ENCODE results near the gene RPS16. TPM values are rescaled to one million over a fixed set of nuclear protein-coding genes. Genes with fewer than 3 reads are reported as not detected.

RPS16 gene
- total and polyA plus RNA-seq, 2 of the 13 experiments (the other 11 are each of a cell fraction or from before 2014, with no cell fraction given): 488 to 2,583 TPM

DNA sequence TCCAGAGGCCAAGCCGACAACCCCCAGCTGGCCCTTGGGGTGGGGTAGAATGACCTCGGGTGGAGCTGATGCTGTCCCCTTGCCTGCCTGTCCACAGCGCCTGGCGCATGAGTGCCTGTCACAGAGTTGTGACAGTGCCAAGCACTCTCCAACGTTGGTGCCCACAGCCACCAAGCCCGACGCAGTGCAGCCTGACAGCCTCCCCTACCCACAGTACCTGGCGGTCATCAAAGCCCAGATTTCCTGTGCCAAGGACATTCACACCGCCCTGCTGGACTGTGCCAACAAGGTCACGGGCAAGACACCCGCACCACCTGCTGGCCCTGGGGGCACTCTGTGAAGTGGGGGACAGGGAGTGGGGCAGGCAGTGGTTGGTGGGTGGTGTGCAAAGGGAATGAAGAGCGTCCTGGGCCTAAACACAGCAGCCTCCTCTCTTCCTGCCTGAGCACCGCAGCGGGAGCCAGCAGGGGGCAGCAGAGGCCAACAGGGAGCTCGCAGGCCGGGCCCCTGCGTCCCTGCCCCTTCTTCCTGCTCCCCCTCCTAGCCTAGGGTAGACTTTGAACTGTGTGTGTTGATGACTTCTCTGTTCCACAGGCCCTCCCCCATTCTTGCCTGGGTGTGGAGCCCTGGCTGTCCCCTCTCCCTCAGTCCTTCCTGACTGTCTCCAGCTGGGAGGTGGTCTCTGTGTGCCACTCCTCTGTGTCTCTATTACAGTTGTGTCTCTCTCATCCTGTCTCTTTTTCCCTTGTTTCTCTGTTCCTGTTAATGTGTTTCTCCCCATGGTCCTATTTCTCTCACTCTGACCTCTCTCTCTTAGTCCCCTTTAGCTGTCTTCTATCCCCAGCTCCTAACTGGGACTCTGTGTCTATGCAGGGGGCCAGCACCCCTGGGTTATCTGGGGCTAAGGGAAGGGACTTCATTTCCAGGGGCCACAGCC lies 38.1 kb downstream of the RPS16 start (continued):
- TF ChIP-seq, protein P1, sequence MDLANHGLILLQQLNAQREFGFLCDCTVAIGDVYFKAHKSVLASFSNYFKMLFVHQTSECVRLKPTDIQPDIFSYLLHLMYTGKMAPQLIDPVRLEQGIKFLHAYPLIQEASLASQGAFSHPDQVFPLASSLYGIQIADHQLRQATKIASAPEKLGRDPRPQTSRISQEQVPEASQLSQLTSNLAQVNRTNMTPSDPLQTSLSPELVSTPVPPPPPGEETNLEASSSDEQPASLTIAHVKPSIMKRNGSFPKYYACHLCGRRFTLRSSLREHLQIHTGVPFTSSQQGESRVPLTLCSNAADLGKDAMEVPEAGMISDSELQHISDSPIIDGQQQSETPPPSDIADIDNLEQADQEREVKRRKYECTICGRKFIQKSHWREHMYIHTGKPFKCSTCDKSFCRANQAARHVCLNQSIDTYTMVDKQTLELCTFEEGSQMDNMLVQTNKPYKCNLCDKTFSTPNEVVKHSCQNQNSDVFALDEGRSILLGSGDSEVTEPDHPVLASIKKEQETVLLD (CRISPR knock-in tag; IDR thresholded peaks at IDR 0.05; ENCODE audit: low read depth): no peak
- TF ChIP-seq ZNF546 (CRISPR knock-in tag; conservative IDR thresholded peaks at IDR 0.05) (no peak), ZNF335 (CRISPR knock-in tag; IDR thresholded peaks at IDR 0.05) (peak; percentile 74; the same call in 1 of the 2 replicates), GABPA (IDR thresholded peaks at IDR 0.05; ENCODE audit: low read depth, low read length) (no peak), GABPA (CRISPR knock-in tag; IDR thresholded peaks at IDR 0.05; ENCODE audit: low read depth) (peak; percentile 67), SMC3 (IDR thresholded peaks at IDR 0.05; ENCODE audit: low read length) (peak; percentile 84), THAP11 (CRISPR knock-in tag; IDR thresholded peaks at IDR 0.05) (peak; percentile 84), KLF12 (CRISPR knock-in tag; IDR thresholded peaks at IDR 0.05; ENCODE audit: borderline replicate concordance) (0 out of 2 replicates have a peak, but pooled peaks have one; percentile 20), POLR2G (IDR thresholded peaks at IDR 0.05; ENCODE audit: low read depth, low read length) (peak; percentile 91), ZNF263 (CRISPR knock-in tag; IDR thresholded peaks at IDR 0.05) (no peak), PAWR (CRISPR knock-in tag; IDR thresholded peaks at IDR 0.05; ENCODE audit: borderline replicate concordance) (no peak), SP2 (CRISPR knock-in tag; IDR thresholded peaks at IDR 0.05) (no peak), ZNF230 (CRISPR knock-in tag; IDR thresholded peaks at IDR 0.05) (peak; percentile 66; the same call in 1 of the 2 replicates)
- TF ChIP-seq, protein P2, sequence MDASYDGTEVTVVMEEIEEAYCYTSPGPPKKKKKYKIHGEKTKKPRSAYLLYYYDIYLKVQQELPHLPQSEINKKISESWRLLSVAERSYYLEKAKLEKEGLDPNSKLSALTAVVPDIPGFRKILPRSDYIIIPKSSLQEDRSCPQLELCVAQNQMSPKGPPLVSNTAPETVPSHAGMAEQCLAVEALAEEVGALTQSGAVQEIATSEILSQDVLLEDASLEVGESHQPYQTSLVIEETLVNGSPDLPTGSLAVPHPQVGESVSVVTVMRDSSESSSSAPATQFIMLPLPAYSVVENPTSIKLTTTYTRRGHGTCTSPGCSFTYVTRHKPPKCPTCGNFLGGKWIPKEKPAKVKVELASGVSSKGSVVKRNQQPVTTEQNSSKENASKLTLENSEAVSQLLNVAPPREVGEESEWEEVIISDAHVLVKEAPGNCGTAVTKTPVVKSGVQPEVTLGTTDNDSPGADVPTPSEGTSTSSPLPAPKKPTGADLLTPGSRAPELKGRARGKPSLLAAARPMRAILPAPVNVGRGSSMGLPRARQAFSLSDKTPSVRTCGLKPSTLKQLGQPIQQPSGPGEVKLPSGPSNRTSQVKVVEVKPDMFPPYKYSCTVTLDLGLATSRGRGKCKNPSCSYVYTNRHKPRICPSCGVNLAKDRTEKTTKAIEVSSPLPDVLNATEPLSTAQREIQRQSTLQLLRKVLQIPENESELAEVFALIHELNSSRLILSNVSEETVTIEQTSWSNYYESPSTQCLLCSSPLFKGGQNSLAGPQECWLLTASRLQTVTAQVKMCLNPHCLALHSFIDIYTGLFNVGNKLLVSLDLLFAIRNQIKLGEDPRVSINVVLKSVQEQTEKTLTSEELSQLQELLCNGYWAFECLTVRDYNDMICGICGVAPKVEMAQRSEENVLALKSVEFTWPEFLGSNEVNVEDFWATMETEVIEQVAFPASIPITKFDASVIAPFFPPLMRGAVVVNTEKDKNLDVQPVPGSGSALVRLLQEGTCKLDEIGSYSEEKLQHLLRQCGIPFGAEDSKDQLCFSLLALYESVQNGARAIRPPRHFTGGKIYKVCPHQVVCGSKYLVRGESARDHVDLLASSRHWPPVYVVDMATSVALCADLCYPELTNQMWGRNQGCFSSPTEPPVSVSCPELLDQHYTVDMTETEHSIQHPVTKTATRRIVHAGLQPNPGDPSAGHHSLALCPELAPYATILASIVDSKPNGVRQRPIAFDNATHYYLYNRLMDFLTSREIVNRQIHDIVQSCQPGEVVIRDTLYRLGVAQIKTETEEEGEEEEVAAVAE (CRISPR knock-in tag; IDR thresholded peaks at IDR 0.05; ENCODE audit: borderline replicate concordance): 0 out of 2 replicates have a peak, but pooled peaks have one; percentile 24
- TF ChIP-seq, protein P3, sequence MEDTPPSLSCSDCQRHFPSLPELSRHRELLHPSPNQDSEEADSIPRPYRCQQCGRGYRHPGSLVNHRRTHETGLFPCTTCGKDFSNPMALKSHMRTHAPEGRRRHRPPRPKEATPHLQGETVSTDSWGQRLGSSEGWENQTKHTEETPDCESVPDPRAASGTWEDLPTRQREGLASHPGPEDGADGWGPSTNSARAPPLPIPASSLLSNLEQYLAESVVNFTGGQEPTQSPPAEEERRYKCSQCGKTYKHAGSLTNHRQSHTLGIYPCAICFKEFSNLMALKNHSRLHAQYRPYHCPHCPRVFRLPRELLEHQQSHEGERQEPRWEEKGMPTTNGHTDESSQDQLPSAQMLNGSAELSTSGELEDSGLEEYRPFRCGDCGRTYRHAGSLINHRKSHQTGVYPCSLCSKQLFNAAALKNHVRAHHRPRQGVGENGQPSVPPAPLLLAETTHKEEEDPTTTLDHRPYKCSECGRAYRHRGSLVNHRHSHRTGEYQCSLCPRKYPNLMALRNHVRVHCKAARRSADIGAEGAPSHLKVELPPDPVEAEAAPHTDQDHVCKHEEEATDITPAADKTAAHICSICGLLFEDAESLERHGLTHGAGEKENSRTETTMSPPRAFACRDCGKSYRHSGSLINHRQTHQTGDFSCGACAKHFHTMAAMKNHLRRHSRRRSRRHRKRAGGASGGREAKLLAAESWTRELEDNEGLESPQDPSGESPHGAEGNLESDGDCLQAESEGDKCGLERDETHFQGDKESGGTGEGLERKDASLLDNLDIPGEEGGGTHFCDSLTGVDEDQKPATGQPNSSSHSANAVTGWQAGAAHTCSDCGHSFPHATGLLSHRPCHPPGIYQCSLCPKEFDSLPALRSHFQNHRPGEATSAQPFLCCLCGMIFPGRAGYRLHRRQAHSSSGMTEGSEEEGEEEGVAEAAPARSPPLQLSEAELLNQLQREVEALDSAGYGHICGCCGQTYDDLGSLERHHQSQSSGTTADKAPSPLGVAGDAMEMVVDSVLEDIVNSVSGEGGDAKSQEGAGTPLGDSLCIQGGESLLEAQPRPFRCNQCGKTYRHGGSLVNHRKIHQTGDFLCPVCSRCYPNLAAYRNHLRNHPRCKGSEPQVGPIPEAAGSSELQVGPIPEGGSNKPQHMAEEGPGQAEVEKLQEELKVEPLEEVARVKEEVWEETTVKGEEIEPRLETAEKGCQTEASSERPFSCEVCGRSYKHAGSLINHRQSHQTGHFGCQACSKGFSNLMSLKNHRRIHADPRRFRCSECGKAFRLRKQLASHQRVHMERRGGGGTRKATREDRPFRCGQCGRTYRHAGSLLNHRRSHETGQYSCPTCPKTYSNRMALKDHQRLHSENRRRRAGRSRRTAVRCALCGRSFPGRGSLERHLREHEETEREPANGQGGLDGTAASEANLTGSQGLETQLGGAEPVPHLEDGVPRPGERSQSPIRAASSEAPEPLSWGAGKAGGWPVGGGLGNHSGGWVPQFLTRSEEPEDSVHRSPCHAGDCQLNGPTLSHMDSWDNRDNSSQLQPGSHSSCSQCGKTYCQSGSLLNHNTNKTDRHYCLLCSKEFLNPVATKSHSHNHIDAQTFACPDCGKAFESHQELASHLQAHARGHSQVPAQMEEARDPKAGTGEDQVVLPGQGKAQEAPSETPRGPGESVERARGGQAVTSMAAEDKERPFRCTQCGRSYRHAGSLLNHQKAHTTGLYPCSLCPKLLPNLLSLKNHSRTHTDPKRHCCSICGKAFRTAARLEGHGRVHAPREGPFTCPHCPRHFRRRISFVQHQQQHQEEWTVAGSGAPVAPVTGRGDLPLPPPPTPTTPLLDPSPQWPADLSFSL (CRISPR knock-in tag; IDR thresholded peaks at IDR 0.05): no peak; the same call in 1 of the 2 replicates

Data from HepG2 (cell line).